OCI-LY3 (cell line): ENCODE results near the gene ZNF653.

Source experiments
- CTCF ChIP-seq: fragments of 200-600, 300-600 bp; sonication (generic); IDR thresholded peaks from 2 replicates; pipeline ENCODE4 v1.5.1; 2014; ENCODE audit warnings: antibody characterized with exemption, low read length, low read depth
- EZH2phosphoT487 ChIP-seq: fragments of 200-600 bp; shearing (Covaris generic); IDR thresholded peaks from 2 replicates; pipeline ENCODE4 v1.6.1; 2018; ENCODE audit warnings: antibody characterized with exemption, mixed run types, low read depth

- TF ChIP-seq CTCF (no peak), EZH2phosphoT487 (no peak)
Observed at GRCh38 chr19:11465600-11465999, 40.0 kb downstream of the ZNF653 start.
